GM12864 (cell line): ENCODE data around the gene HVCN1.
A peak's percentile ranks its signal among the peaks of the same experiment; 100 is the strongest.

Source experiments
- DNase-seq: peaks from one replicate; pipeline ENCODE4 v3.0.0-alpha.2; 2011; ENCODE audit warnings: low read depth
- H3K4me3 ChIP-seq: 2 replicates; pipeline ENCODE4 v1.5.1; 2011; ENCODE audit warnings: mild to moderate bottlenecking, low read depth, low read length, control low read depth
- TF ChIP-seq, protein P1 (sequence below): IDR thresholded peaks from 2 replicates; pipeline ENCODE4 v1.5.1; 2011; ENCODE audit warnings: low read depth, mild to moderate bottlenecking, moderate library complexity, low read length, control low read depth, inconsistent platforms; ENCODE audit errors: missing control alignments

The HVCN1 gene

DNA sequence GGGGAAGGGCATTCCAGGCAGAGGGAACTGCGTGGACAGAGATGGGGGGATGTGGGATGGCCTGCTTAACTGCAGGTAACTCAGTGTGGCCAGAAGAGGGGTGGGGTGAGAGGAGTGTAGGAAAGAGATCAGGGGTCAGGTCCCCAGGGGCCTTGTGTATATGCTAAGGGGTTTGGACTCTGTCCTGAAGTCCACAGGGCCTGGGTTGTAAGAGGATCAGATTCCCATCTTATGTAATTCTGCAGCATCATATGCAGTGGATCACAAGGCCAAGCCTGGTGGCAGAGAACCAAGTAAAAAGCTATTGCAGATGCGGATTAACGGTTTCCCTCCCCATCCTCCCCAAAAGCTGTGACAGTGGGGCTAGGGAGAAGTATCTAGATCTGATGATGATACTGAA is 66.3 kb downstream of the HVCN1 start:
- no peak for DNase-seq
- TF ChIP-seq, protein P1, sequence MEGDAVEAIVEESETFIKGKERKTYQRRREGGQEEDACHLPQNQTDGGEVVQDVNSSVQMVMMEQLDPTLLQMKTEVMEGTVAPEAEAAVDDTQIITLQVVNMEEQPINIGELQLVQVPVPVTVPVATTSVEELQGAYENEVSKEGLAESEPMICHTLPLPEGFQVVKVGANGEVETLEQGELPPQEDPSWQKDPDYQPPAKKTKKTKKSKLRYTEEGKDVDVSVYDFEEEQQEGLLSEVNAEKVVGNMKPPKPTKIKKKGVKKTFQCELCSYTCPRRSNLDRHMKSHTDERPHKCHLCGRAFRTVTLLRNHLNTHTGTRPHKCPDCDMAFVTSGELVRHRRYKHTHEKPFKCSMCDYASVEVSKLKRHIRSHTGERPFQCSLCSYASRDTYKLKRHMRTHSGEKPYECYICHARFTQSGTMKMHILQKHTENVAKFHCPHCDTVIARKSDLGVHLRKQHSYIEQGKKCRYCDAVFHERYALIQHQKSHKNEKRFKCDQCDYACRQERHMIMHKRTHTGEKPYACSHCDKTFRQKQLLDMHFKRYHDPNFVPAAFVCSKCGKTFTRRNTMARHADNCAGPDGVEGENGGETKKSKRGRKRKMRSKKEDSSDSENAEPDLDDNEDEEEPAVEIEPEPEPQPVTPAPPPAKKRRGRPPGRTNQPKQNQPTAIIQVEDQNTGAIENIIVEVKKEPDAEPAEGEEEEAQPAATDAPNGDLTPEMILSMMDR: no peak

DNA sequence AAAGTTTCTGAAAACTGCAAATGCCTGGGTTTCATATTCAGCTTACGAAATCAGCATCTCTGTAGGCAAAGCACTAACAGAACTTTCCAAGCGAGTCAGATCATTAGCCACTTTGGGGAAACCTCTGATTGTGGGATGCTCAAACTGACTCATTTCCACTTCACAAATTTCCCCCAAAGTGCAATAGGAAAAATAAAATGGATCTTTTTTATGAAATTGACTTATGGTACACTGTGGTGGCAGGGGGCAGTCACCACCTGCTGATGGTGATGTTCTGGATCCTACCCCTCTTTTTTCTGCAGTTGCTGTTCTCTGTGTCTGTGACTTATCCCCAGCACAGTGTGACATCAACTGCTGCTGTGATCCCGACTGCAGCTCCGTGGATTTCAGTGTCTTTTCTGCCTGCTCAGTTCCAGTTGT is 69.4 kb downstream of the HVCN1 start:
- peak; percentile 70 for DNase-seq
- H3K4me3 ChIP-seq: peak overlapping the region; percentile 16; the same call in 1 of the 2 replicates
- TF ChIP-seq, protein P1: peak; percentile 43

More for the DNA sequence above, 66.3 kb downstream of the HVCN1 start:
- H3K4me3 ChIP-seq: no peak overlapping the region

DNA sequence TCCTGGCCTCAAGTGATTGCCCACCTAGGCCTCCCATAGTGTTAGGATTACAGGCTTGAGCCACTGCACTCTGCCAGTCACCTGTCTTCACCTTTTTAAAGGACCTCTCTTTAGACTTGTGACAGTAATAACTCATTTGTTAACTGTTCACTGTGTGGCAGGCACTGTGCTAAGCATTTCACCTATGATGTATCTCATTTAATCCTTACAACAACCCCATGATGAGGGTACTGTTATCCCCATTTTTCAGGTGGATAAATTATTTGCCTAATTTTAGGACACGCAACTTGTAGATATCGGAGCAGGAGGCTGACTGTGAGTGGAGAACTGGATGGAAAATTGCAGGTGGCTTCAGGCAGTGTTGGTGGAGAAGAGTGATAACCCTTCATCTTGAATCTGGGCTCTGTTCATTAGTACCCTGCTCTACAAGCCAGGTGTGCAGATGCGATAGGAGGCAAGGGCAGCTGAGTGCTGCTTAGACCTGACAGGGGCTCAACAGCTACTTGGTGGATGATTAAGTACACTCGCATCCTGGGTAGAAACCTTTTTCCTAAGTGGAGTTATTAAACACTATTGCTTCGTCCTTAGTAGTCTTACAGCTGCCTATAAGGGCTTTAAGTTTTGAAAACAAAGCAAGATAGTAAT is 72.3 kb downstream of the HVCN1 start:
- H3K4me3 ChIP-seq: no peak overlapping the region
- DNase-seq: no peak
- TF ChIP-seq, protein P1: no peak

DNA sequence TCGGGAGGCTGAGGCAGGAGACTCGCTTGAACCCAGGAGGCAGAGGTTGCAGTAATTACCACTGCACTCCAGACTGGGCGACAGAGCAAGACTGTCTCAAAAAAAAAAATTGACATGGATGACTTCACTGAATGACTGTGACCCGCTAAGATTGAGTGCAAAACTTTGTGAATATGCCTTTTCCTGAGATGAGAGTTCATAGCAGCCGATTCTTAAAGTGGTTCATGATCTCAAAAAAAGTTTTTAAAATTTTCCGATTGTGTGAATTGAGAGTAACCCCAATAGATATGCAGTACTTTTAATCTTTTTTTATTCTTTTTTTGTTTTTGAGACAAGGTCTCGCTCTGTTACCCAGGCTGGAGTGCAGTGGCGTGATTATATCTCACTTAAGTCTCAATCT is 73.7 kb downstream of the HVCN1 start:
- TF ChIP-seq, protein P1: no peak
- H3K4me3 ChIP-seq: peak overlapping the region; percentile 91
- DNase-seq: no peak

DNA sequence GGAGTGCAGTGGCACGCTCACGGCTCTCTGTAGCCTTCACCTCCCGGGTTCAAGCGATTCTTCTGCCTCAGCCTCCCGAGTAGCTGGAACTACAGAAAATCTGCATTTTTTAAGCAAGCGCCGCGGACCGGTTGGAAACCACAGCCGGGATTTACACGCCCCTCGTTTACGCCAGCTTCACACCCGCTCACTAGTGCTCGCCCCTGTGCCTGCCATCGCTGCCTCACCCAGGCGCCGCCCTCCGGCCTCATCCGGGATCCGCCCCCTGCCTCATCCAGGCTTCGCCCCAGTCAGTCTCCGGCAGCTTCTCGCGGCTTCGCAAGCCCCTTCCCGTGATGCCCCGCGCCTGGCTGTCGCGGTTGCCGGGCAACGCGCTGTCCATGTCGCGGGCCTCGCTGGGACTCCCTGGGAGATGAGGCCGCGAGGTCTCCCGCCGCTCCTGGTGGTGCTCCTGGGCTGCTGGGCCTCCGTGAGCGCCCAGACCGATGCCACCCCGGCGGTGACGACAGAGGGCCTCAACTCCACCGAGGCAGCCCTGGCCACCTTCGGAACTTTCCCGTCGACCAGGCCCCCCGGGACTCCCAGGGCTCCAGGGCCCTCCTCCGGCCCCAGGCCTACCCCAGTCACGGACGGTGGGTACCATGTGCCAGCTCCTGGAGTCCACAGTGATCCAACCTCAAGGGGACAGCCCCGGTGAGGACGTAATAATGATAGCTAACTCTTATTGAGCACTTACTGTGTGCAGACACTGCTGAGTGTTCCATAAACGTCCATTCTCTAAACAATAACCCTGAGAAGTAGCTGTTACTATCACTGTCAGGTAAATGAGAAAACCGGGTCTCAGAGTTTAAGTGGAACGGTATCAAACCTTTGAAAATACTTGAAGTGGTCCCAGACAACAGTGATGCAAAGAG is 74.9 kb downstream of the HVCN1 start, which contains the start of gene TCTN1:
Gene TCTN1 (plus strand): TSS at position 359 of the 914 bp plus-strand sequence. CDS start 54 bp downstream, at position 413.
- TF ChIP-seq, protein P1: no peak
- H3K4me3 ChIP-seq: peak within 1 kb of the TSS; percentile 91
- peak; percentile 85 for DNase-seq

DNA sequence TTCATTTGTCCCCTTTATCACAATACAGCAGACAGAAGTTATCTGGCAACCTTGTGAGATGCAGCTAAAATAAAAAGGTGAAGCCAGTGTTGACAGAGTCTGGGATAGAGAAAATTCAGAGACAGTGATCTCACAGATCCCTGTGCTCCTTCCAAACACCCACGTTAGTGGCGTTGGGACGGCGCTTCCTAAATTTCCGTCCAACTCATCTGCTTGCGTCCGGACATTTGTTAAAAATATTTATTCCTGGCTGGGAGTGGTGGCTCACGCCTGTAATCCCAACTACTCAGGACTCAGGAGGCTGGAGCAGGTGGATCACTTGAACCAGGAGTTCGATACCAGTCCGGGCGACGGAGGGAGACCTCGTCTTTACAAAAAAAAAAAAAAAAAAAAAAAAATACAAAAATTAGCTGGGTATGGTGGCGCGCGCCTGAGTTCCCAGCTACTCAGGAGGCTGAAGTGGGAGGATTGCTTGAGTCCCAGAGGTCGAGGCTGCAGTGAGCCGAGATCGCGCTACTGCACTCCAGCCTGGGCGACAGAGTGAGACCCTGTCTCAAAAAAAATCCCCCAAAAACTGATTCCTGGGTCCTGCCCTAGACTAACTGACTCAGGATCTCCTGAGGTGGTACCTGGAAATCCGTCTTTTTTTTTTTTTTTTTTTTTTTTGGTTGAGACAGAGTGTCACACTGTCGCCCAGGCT is 75.7 kb downstream of the HVCN1 start:
- DNase-seq: no peak
- H3K4me3 ChIP-seq: peak overlapping the region; percentile 91
- TF ChIP-seq, protein P1: no peak
